HepG2 (cell line): ENCODE results near the gene CCDC157. TPM values are rescaled to one million over a fixed set of nuclear protein-coding genes. Genes with fewer than 3 reads are reported as not detected.
A peak's percentile ranks its signal among the peaks of the same experiment; 100 is the strongest.

Experiments used
- CEBPZ ChIP-seq: IDR thresholded peaks from 2 replicates; pipeline ENCODE4 v1.6.1; 2012; ENCODE audit warnings: low read length, improper control_type of control experiment
- FLYWCH1 ChIP-seq: sonication (generic); formaldehyde crosslinking; IDR thresholded peaks from 2 replicates; pipeline ENCODE4 v1.8.1; 2023; ENCODE audit warnings: mild to moderate bottlenecking, missing genetic modification reagents
- LCORL ChIP-seq, 2 experiments: fragments of 450-650 bp in 1 of 2; sonication (generic) in 1 of 2; formaldehyde crosslinking in 1 of 2; IDR thresholded peaks; 2 replicates each; pipeline versions ENCODE4 v1.5.0 to v1.6.1; 2017 to 2020; ENCODE audit warnings: antibody characterized with exemption in 1 of 2, missing genetic modification reagents in 1 of 2
- MTF2 ChIP-seq: sonication (generic); formaldehyde crosslinking; IDR thresholded peaks from 2 replicates; pipeline ENCODE4 v1.5.0; 2020; ENCODE audit warnings: missing genetic modification reagents, borderline replicate concordance
- PHF20 ChIP-seq: sonication (generic); formaldehyde crosslinking; IDR thresholded peaks from 2 replicates; pipeline ENCODE4 v1.5.0; 2020; ENCODE audit warnings: mild to moderate bottlenecking, missing genetic modification reagents
- REXO4 ChIP-seq: sonication (generic); formaldehyde crosslinking; IDR thresholded peaks from 2 replicates; pipeline ENCODE4 v1.8.0; 2022; ENCODE audit warnings: missing genetic modification reagents, mild to moderate bottlenecking, borderline replicate concordance
- SIN3A ChIP-seq: IDR thresholded peaks from 2 replicates; pipeline ENCODE4 v1.6.1; 2011; ENCODE audit warnings: low read depth, mild to moderate bottlenecking, control low read depth, low read length, borderline replicate concordance
- ZC3H4 ChIP-seq: sonication (generic); formaldehyde crosslinking; IDR thresholded peaks from 2 replicates; pipeline ENCODE4 v1.4.0; 2020; ENCODE audit warnings: missing genetic modification reagents, borderline replicate concordance
- ZNF232 ChIP-seq: sonication (generic); formaldehyde crosslinking; IDR thresholded peaks from 2 replicates; pipeline ENCODE4 v1.4.0; 2020; ENCODE audit warnings: missing genetic modification reagents, borderline replicate concordance
- ZNF24 ChIP-seq: fragments of 450-650 bp; IDR thresholded peaks from 2 replicates; pipeline ENCODE4 v1.6.1; 2017; ENCODE audit warnings: antibody characterized with exemption, mild to moderate bottlenecking
- ZNF3 ChIP-seq: IDR thresholded peaks from 2 replicates; pipeline ENCODE4 v1.7.0; 2017; ENCODE audit warnings: inconsistent platforms
- ZNF746 ChIP-seq: sonication (generic); formaldehyde crosslinking; IDR thresholded peaks from 2 replicates; pipeline ENCODE4 v1.8.0; 2022; ENCODE audit warnings: mild to moderate bottlenecking, missing genetic modification reagents
- ZSCAN31 ChIP-seq: sonication (generic); formaldehyde crosslinking; IDR thresholded peaks from 2 replicates; pipeline ENCODE4 v1.5.0; 2020; ENCODE audit warnings: low read depth, mild to moderate bottlenecking, missing genetic modification reagents
- polyA plus RNA-seq, 8 experiments: library from polyadenylated mRNA; depleted of rRNA in 3 of 8; stranded (reverse) in 7 of 8; unstranded in 1 of 8; fragments of >200 nt; fragmentation: Illumina TruSeq in 4 of 8; extraction: Trizol in 4 of 8; gene quantifications; 2 replicates each; pipeline versions ENCODE4 v1.2.1 to v1.2.3, GENCODE V29; 2011 to 2016; ENCODE audit warnings: low read depth in 4 of 8, missing spikeins in 1 of 8, mixed read lengths in 1 of 8; ENCODE audit not compliant: insufficient read depth in 1 of 8
- total RNA-seq, 5 experiments: library from RNA; depleted of rRNA; stranded (reverse); fragments of >200 nt; fragmentation: Illumina TruSeq; extraction: Trizol; gene quantifications; 2 replicates each; pipeline ENCODE4 v1.2.3, GENCODE V29; 2016; ENCODE audit warnings: low read depth in 1 of 5
- TF ChIP-seq, protein P1 (sequence below): sonication (generic); formaldehyde crosslinking; IDR thresholded peaks from 2 replicates; pipeline ENCODE4 v1.4.0; 2020; ENCODE audit warnings: mild to moderate bottlenecking, missing genetic modification reagents
- TF ChIP-seq, protein P2 (sequence below): sonication (generic); formaldehyde crosslinking; IDR thresholded peaks from 2 replicates; pipeline ENCODE4 v1.4.0; 2020; ENCODE audit warnings: mild to moderate bottlenecking, missing genetic modification reagents
- TF ChIP-seq, protein P3 (sequence below): sonication (generic); formaldehyde crosslinking; IDR thresholded peaks from 2 replicates; pipeline ENCODE4 v1.4.0; 2020; ENCODE audit warnings: missing genetic modification reagents, borderline replicate concordance
- TF ChIP-seq, protein P4 (sequence below): sonication (generic); formaldehyde crosslinking; IDR thresholded peaks from 2 replicates; pipeline ENCODE4 v1.8.1; 2022; ENCODE audit warnings: low read depth, mild to moderate bottlenecking, missing genetic modification reagents

CCDC157 gene
- total and polyA plus RNA-seq, 2 of the 13 experiments (the other 11 are each of a cell fraction or from before 2014, with no cell fraction given): 1.4 to 1.6 TPM

GRCh38 chr22:30356449-30357235 is at the start of gene CCDC157, which contains the start of gene SF3A1 (continued):
- TF ChIP-seq, protein P1, sequence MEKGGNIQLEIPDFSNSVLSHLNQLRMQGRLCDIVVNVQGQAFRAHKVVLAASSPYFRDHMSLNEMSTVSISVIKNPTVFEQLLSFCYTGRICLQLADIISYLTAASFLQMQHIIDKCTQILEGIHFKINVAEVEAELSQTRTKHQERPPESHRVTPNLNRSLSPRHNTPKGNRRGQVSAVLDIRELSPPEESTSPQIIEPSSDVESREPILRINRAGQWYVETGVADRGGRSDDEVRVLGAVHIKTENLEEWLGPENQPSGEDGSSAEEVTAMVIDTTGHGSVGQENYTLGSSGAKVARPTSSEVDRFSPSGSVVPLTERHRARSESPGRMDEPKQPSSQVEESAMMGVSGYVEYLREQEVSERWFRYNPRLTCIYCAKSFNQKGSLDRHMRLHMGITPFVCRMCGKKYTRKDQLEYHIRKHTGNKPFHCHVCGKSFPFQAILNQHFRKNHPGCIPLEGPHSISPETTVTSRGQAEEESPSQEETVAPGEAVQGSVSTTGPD: no peak
- TF ChIP-seq CEBPZ (no peak), ZNF24 (no peak), ZNF746 (CRISPR knock-in tag) (no peak), ZC3H4 (CRISPR knock-in tag) (no peak), FLYWCH1 (CRISPR knock-in tag) (no peak), LCORL (IDR thresholded peaks at IDR 0.05) (no peak), LCORL (CRISPR knock-in tag; IDR thresholded peaks at IDR 0.05) (peak; percentile 56), MTF2 (CRISPR knock-in tag) (no peak), ZSCAN31 (peak; percentile 86; the same call in 1 of the 2 replicates), ZNF3 (CRISPR knock-in tag) (no peak; the same call in 1 of the 2 replicates), ZNF232 (CRISPR knock-in tag) (peak; percentile 86; the same call in 1 of the 2 replicates), REXO4 (no peak), PHF20 (CRISPR knock-in tag) (peak; percentile 88), SIN3A (peak; percentile 91; the same call in 1 of the 2 replicates)
- TF ChIP-seq, protein P2, sequence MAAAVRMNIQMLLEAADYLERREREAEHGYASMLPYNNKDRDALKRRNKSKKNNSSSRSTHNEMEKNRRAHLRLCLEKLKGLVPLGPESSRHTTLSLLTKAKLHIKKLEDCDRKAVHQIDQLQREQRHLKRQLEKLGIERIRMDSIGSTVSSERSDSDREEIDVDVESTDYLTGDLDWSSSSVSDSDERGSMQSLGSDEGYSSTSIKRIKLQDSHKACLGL (CRISPR knock-in tag): peak; percentile 79; the same call in 1 of the 2 replicates
- TF ChIP-seq, protein P3, sequence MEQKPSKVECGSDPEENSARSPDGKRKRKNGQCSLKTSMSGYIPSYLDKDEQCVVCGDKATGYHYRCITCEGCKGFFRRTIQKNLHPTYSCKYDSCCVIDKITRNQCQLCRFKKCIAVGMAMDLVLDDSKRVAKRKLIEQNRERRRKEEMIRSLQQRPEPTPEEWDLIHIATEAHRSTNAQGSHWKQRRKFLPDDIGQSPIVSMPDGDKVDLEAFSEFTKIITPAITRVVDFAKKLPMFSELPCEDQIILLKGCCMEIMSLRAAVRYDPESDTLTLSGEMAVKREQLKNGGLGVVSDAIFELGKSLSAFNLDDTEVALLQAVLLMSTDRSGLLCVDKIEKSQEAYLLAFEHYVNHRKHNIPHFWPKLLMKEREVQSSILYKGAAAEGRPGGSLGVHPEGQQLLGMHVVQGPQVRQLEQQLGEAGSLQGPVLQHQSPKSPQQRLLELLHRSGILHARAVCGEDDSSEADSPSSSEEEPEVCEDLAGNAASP: peak; percentile 19; the same call in 1 of the 2 replicates
- TF ChIP-seq, protein P4, sequence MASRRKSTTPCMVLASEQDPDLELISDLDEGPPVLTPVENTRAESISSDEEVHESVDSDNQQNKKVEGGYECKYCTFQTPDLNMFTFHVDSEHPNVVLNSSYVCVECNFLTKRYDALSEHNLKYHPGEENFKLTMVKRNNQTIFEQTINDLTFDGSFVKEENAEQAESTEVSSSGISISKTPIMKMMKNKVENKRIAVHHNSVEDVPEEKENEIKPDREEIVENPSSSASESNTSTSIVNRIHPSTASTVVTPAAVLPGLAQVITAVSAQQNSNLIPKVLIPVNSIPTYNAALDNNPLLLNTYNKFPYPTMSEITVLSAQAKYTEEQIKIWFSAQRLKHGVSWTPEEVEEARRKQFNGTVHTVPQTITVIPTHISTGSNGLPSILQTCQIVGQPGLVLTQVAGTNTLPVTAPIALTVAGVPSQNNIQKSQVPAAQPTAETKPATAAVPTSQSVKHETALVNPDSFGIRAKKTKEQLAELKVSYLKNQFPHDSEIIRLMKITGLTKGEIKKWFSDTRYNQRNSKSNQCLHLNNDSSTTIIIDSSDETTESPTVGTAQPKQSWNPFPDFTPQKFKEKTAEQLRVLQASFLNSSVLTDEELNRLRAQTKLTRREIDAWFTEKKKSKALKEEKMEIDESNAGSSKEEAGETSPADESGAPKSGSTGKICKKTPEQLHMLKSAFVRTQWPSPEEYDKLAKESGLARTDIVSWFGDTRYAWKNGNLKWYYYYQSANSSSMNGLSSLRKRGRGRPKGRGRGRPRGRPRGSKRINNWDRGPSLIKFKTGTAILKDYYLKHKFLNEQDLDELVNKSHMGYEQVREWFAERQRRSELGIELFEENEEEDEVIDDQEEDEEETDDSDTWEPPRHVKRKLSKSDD (CRISPR knock-in tag): peak; percentile 94
